Right lung (tissue), 5 donors: ENCODE data around the gene AMN1. TPM values are rescaled to one million over a fixed set of nuclear protein-coding genes. Genes with fewer than 3 reads are reported as not detected.
"Not testable (repeated sequence)": the region's sequence is repeated elsewhere in the genome, so short reads cannot be mapped to it uniquely, and the experiment has no call there.

Source experiments
- DNase-seq, 2 donors: peaks; one replicate each; pipeline ENCODE4 v3.0.0-alpha.2; 2013
- polyA plus RNA-seq, 5 donors: library from polyadenylated mRNA; unstranded; fragments of 120-200 nt; gene quantifications; one replicate each; pipeline versions ENCODE4 v1.2.1 to v1.2.3, GENCODE V29; 2013; ENCODE audit warnings: inconsistent platforms in 1 of 5, low replicate concordance in 1 of 5; ENCODE audit not compliant: insufficient read length in 5 of 5, insufficient read depth in 1 of 5

AMN1 gene
- polyA plus RNA-seq, 5 donors = 15.0 to 22.0 (median 21.4) TPM

DNA sequence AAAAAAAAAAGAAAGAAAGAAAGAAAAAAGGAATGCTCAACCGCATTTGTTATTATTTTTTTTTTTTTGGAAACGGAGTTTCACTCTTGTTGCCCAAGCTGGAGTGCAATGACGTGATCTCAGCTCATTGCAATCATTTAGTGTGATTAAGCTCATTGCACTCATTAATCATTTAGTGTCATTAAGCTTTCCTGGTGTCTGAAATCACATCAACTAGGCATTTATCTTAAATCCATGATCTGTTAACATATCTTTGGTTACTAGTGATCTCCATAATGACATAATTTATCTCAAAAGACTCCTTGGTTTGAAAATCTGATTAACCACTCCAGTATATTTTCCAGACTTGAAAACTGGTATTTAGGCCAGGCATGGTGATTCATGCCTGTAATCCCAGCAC is 43.0 kb downstream of the AMN1 start:
- no peak for DNase-seq

DNA sequence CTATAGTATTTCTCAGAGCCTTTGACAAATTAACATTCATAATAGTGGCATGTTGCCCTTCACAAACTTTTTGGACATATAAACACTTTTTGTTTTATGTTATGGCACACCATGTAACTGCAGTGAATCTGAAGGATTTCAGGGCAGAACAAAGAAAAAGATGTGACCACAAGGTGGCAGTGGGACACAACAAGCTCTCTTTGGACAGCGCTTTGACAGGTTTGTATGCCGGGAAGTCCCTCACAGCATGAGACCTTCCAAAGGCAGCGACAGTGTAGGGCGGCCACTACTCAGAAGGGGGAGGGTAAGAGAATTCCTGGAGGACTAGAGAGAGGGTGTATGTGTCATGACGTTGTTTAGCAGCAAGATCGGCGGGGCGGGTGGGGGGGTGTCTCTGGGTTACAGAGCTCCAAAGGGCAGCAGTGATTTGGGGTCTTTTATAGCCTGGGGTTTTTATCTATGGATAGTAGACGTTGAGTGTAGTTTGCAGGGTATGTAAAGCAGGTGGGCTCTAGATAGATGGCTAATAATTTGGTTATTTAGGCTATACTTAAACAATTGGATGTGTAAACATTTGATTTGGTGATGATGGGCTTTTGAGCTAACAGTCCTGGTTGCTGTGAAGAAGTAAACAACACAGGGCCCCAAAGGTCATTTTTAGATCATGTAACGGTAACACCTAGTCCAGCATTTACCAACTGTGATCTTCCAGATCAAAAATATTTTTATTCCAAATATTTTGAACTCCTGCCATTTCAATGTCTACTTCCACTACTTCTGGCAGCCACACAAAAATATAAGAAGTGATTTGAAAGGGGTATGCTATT is 46.5 kb downstream of the AMN1 start:
- peak; percentile 23 to 27 for DNase-seq

DNA sequence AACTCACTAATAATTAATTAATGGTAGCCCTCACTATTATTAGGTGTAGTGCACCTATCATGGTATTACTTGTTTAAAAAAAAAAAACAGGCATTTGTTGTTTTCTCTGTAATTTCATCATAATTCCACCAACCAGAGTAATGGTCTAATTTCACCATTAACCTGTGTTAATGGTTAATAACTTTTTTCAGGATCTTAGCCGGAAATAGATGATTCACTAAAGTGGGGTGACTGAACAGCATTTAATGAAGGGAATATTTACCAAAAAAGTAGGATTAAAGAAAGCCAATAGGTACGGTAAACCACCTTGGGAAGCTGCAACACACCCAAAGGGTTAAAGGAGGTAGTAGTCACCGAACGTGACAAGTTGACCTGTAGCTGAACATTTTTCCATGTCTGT is 56.3 kb downstream of the AMN1 start:
- DNase-seq = no peak

DNA sequence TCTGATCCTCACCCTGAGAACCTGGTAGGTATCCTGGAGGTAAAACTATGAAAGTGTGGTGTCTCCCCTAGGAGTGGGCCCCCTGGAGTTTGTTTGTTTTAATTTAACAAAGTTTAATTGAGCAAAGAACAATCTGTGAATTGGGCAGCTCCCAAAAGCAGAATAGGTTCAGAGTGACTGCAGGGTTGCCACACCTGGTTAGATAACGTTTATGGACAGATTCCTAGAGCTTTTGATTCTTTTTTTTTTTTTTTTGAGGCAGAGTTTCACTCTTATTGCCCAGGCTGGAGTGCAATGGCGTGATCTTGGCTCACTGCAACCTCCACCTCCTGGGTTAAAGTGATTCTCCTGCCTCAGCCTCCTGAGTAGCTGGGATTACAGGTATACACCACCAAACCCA is 59.2 kb downstream of the AMN1 start:
- not testable (repeated sequence) for DNase-seq

DNA sequence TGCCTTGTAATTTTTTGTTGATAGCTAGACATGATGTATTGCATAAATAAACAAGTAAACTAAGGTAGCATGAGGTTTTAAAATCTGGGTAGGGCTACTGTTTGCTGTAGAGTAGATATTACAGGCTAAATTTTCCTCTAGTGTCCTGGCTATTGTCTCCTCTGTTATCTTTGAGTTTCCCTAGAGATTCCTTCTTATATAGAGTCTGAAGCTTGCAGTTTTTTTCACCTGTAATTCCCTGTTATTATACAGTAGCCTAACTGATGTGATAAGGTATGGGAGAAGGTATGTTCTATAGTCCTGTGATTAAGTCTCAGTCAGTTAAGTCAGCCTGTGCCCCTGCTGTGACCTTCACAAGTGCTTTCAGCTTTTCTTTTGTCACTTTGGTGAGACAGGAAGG is 59.8 kb downstream of the AMN1 start:
- DNase-seq = no peak

DNA sequence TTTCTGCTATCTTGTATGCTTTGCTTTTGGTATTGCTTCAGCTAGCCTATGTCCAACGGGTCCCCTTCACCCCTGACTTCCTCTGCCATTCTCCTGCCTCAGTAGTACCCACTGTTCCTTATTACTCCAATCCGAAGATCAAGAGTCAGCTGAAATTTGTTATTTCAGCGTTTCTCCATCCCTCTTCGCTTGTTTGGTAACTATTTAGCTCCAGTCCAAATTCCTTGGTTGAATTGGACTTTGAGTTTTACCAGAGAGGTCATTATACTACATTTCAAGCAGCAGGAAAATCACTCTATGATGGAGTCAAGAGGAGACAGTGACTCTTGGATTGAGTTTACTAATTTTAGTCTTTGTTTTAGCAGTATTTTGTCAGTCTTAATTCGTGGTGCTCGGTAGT is 64.8 kb downstream of the AMN1 start:
- DNase-seq = no peak

DNA sequence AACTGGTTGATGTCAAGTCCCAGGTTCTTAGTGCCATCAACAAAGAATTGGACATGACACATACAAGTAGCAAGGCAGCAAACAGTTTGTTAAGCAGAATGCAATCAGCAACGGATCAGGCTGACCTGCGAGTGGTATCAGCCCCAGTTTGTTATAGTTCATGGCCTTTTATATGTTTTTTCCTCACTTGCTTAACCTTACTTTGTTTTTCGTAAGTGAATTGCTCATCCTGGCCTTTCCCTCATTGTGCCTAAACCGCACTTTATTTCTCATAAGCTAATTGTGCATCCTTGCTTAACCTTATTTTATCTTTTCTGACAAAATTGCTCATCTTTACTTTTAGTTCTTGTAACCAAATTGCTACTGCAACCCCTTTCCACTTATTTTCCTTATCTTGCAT is 65.2 kb downstream of the AMN1 start:
- no peak for DNase-seq

DNA sequence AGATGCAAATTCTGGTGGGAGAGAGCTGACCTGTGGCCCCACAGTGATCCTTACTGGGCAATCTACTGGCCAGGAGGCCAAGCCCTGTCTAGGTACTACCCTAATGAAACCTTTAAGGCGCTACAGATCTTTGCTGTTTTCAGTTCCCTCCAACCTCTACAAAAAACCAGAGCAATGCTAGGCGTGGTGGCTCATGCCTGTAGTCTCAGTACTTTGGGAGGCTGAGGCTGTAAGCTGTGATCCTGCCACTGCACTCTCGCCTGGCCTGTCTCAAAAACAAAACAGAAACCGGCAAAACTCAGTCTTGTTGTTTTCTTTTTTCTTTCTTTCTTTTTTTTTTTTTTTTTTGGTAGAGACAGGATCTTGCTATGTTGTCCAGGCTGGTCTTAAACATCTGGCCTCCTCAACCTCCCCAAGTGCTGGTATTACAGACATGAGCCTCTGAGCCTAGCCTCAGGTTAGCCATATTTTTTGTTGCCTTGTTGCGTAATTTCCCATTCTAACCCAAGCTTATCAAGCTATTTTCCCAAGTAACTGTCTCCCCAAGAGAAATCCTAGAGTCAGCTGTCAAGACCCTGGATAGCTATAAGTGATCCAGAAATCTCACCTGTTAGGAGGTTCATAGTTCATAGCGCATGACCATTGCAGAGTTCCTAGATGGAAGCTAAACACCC is 66.5 kb downstream of the AMN1 start:
- DNase-seq = no peak

DNA sequence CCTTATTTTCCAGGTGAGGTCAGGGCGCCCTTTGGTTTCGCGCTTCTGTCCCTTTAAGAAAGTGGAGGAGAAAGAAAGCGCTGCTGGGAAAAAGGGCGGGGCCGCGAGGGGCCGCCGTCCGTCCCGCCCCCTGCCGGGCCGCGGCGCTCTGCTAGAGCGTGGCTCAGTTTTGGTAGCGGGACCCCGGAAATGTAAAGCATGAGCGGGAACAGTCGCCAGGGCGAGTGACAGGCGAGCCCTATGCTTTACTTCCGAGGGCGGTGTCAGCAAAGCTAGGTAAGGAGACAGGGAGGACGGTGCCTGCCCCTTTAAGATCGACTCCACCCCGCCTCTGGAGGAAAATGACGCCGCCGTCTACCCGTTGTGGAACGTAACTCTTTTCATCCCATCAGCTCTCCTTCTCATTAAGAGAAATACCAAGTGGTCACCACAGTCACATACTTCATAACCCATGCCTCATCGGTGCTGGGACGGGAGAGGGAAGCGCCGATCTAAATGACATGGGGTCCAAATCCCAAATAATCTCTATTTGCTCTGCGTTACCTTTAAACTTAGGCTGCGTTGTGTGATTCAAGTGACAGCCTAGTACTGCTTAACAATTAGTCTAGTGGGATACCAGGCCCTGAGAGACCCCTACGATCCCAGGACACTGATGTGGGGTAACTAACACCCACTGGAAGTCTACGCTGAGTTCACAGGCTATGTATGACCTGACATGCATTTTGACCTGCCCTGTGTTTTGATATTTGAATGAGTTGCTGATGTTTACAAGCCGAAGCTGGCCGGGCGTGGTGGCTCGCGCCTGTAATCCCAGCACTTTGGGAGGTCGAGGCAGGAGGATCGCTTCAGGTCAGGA is 69.5 kb downstream of the AMN1 start, which contains the start of gene ETFBKMT:
Gene ETFBKMT (plus strand): TSS at position 602 of the 856 bp plus-strand sequence. CDS start 2,266 bp downstream, outside the sequence.
- DNase-seq = peak; percentile 90

DNA sequence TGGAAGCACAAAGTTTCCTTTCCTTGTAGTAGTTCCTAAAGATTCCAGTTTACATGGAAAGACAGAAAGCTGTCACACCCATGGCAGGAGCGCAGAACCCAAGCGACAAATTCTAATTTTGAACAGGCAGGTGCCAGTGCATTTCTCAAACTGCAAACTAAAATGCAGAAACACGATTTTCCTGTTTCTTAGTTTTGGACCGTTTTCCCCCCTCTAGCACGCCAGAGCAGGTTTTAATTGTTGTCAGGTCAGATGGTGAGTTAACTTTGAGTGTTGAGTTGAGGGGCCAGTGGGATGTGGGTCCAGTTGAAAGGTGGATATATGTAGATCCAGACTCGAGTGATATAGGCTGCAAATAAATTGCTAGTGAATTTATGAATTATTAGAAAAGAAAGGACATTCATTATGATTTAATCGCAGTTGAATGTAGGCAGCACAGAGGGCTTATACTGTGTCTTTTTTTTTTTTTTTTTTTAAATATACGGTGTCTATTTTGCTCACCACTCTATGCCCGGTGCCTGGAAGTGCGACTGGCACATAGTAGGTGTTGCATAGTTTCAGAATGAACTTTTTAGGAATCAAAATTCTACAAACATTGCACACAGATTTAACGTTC is 70.2 kb downstream of the AMN1 start:
- DNase-seq = peak; percentile 15 to 24

DNA sequence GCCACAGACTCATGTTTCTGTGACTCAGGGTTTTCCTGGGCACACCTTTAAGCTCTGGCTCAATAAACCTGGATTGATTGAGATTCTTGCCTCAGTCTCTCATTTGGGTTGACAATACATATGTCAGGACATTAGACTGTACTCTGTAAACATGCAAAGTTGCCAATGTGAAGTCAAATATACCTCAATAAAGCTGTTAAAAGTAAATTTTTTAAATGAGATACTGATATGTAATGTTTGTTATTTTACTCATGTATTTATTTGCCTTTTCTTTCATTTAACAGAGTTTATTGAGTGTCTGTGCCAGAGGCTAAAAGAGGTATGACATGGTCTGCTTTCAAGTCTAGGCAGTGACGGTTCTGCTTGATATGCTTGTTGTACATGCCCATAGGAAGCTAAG is 73.0 kb downstream of the AMN1 start:
- no peak for DNase-seq

DNA sequence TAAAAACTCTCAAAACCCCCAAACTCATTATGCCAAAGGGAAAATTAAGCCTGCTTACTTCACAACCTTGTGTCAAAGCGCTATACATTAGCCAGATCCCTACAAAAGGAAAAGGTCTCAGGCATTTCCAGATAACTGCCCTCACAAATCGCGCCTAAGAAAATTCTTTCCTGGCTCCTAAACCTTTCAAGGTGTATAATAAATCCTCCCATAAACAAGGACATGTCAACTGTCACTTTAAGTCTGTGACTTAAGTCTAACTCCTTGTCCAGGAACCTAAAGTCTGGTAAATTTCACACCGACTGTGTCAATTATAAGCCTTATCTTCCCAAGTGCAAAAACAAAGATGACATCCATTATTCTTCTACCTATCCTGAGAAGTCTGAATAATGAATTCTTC is 73.6 kb downstream of the AMN1 start:
- DNase-seq = no peak

DNA sequence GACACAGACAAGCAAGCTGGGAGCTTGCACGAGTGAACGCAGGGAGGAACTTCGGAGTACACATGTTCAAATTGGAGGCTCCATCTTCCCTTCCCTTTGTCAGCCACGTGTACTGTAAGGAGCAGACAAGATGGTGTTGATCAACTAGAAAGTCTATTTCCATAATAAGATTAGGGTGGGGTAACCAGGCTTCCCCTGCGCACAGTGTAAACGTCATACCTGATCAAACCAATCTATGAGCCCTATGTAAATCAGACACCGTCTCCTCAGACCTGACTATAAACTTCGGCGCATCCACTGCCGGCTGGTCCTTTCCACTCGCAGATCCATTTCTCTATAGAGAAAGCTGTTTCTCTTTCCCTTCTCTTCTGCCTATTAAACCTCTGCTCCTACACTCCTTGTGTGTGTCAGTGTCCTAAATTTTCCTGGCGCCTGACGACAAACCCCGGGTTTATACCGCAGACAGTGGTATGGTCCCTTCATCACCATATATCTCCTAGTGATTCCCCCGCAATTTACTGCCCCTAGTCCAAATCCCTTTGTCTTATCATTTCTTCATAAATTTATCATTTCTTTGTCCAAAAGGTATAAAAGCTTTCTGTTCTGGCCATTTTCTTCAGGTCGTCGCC is 76.8 kb downstream of the AMN1 start:
- no peak for DNase-seq

DNA sequence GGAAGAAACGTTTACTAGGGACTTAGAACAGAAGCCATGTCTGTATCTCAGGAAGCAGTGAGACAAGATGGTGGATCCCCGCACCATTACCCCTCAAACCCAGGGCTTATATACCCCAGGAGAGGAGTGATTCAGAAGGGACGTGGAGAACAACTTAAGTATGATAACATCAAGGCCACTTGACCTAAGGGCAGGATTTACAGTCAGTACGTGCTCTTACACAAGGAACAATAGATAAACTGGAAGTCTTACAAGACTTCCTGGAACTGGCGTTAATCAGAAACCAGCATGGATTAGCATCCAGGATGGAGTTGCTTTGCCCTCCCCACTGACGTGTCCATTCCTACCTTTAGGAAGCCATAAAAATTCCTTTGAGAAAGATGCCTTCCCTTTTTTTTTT is 77.9 kb downstream of the AMN1 start:
- no peak for DNase-seq

DNA sequence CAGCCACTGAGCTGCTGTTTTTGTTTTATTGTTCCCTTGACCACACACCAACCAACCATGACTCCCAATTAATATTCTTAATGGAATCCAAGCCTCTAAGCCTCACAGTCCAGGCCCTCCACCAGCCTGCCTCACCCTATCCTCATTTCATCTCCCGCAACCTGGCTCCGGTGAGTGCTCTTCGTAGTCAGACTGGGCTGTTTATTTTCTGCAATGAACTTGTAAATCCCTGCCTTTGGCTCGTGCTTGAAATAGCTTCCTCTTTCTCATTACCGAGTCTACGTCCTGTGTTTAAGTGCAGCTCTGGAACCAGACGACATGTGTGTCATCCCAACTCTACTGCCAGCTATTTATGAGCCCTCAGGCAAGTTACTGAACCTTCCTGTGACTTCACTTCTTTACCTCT is 81.7 kb downstream of the AMN1 start:
- no peak for DNase-seq

DNA sequence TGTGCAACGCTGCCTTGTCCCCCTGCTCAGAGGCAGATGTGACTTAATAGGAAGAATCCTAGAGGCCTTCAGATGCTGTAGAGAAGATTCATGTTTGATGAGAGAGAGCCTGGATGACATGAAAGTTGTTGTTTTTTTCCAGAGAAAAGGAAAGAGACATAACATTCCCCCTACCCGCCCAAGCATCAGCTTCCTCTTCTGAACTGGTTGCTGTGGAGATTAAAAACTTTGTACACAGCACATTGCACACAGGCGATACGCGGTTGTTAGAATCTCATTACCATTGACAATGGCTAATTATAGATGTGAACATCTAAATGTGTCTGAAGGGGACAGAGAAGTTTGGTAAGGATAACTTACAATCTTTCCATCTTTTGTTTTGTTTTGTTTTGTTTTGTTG is 82.9 kb downstream of the AMN1 start:
- DNase-seq = no peak

DNA sequence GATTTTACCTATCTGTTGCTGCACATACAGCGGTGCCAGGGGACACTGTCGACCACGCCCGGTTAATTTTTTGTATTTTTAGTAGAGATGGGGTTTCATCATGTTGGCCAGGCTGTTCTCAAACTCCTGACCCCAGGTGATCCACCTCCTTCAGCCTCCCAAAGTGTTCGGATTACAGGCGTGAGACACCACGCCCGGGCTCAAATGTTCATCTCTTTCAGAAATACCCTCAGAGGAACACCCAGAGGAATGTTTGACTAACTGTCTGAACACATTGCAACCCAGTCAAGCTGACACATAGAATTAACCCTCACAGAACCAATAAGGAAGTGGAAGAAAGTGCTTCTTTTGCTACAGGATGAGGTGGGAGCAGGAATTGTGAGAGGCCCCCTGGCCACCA is 84.3 kb downstream of the AMN1 start:
- DNase-seq = no peak

DNA sequence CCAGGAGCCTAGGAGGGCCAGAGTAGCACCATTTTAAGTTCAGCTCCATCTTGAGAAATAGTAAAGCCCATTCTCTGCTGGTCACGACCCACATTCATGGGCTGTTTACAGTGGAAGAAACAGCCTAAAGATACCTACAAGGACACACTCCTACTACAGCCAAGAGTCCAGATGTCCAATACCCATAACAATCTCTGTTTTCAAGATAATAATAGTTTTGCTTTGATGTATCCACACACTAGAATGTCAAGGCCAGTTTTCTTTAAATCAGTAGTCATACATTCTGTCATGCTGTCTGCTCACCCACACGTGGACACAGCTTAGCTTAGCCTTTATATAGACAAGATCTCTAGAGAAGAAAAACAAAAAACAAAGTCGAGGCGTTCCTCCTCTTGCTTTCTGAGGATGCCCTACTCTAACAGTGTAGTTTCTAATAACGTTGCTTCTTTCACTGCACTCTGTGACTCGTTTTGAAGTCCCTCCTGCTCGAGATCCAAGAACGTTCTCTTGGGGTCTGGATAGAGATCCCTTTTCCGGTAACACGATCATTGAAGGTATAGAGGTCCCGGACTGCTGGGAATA is 87.2 kb downstream of the AMN1 start:
- DNase-seq = no peak

DNA sequence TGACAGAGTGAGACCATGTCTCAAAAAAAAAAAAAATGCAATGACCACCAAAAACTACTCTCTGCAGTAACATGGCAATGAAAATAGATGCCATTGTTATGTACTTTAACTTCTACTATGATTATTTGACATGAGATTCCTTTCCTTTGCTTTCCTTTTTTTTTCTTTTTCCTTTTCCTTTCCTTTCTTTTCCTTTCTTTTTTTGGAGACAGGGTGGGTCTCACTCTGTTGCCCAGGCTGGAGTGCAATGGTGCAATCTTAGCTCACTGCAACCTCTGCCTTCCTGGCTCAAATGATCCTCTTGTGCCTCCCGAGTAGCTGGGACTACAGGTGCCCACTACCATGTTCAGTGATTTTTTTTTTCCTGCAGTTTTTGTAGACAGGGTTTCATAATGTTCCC is 94.2 kb downstream of the AMN1 start:
- DNase-seq = no peak

DNA sequence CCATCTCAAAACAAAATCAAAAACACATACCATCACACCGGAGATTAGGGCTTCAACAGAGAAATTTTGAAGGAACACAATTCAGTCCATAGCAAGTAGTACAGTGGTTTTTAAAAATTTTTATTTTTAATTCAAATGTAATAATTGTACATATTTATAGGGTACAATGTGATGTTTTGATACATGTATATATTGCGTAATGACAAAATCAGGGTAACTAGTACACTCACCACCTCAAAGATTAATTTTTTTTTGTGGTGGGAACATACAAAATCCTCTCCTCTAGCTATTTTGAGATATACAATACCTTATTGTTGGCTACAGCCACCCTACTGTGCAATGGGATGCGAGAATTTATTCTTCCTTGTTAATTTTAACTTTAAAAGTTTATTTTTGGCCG is 95.4 kb downstream of the AMN1 start:
- no peak for DNase-seq

DNA sequence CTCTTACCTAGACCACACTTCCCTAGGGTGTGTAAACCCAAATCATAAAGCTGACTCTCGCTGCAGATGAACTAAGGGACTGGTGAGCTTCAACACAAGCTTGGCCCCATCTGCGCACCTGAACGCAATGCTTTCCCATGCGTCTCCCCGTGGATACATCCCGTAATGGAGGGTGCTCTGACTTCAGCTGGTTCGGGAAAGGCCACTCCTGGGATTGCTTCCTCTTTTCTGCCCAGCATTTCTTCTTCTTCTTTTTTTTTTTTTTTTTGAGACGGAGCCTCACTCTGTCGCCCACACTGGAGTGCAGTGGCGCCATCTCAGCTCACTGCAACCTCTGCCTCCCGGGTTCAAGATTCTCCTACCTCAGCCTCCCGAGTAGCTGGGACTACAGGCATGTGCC is 97.0 kb downstream of the AMN1 start:
- no peak for DNase-seq
